H9 (cell line): ENCODE results near the gene CELF4. TPM values are rescaled to one million over a fixed set of nuclear protein-coding genes. Genes with fewer than 3 reads are reported as not detected.

Experiments used
- DNase-seq: peaks from one replicate; pipeline ENCODE4 v3.0.0-alpha.2; 2017
- H2AFZ ChIP-seq: one replicate; pipeline ENCODE4 v1.6.1; 2013; ENCODE audit warnings: mild to moderate bottlenecking, low read length, control low read depth, moderate library complexity
- H2AK5ac ChIP-seq: 2 replicates; pipeline ENCODE4 v1.6.1; 2013; ENCODE audit warnings: low read length, control low read depth, mixed read lengths; ENCODE audit not compliant: insufficient read length
- H2BK120ac ChIP-seq: one replicate; pipeline ENCODE4 v1.6.1; 2013; ENCODE audit warnings: low read depth, mild to moderate bottlenecking, low read length, control low read depth, inconsistent platforms; ENCODE audit not compliant: poor library complexity, severe bottlenecking
- H2BK12ac ChIP-seq: 2 replicates; pipeline ENCODE4 v1.6.1; 2013; ENCODE audit warnings: low read length, control low read depth, mixed read lengths, low read depth; ENCODE audit not compliant: insufficient read length
- H2BK15ac ChIP-seq: 2 replicates; pipeline ENCODE4 v1.6.1; 2013; ENCODE audit warnings: low read depth, low read length, control low read depth
- H2BK20ac ChIP-seq: one replicate; pipeline ENCODE4 v1.6.1; 2013; ENCODE audit warnings: low read depth, mild to moderate bottlenecking, low read length, control low read depth, inconsistent platforms; ENCODE audit not compliant: poor library complexity, severe bottlenecking
- H2BK5ac ChIP-seq: 2 replicates; pipeline ENCODE4 v1.6.1; 2013; ENCODE audit warnings: low read length, control low read depth, mixed read lengths; ENCODE audit not compliant: insufficient read length
- H3K14ac ChIP-seq: 2 replicates; pipeline ENCODE4 v1.6.1; 2013; ENCODE audit warnings: low read length, control low read depth; ENCODE audit not compliant: insufficient read depth
- H3K18ac ChIP-seq: 2 replicates; pipeline ENCODE4 v1.6.1; 2013; ENCODE audit warnings: low read depth, mild to moderate bottlenecking, mixed read lengths, low read length, control low read depth; ENCODE audit not compliant: insufficient read length
- H3K23ac ChIP-seq: 2 replicates; pipeline ENCODE4 v1.6.1; 2013; ENCODE audit warnings: low read length, control low read depth, mixed read lengths, low read depth; ENCODE audit not compliant: insufficient read length
- H3K23me2 ChIP-seq: 2 replicates; pipeline ENCODE4 v1.6.1; 2013; ENCODE audit warnings: low read depth, mild to moderate bottlenecking, mixed read lengths, low read length, control low read depth; ENCODE audit not compliant: insufficient read length, poor library complexity, severe bottlenecking
- H3K27ac ChIP-seq: 2 replicates; pipeline ENCODE4 v1.5.1; 2013; ENCODE audit warnings: low read length, control low read depth, mixed read lengths, low read depth; ENCODE audit not compliant: insufficient read length
- H3K27me3 ChIP-seq: 2 replicates; pipeline ENCODE4 v1.6.1; 2013; ENCODE audit warnings: low read length, control low read depth, inconsistent platforms; ENCODE audit not compliant: insufficient read depth
- H3K4ac ChIP-seq: 2 replicates; pipeline ENCODE4 v1.6.1; 2013; ENCODE audit warnings: low read depth, mild to moderate bottlenecking, control low read depth, inconsistent platforms, low read length, moderate library complexity
- H3K4me1 ChIP-seq: 2 replicates; pipeline ENCODE4 v1.6.1; 2013; ENCODE audit warnings: low read length, control low read depth, inconsistent platforms; ENCODE audit not compliant: insufficient read depth
- H3K4me2 ChIP-seq: 2 replicates; pipeline ENCODE4 v1.6.1; 2013; ENCODE audit warnings: low read length, control low read depth, mixed read lengths; ENCODE audit not compliant: insufficient read length, insufficient read depth
- H3K56ac ChIP-seq: 2 replicates; pipeline ENCODE4 v1.6.1; 2013; ENCODE audit warnings: low read depth, mild to moderate bottlenecking, mixed read lengths, low read length, control low read depth; ENCODE audit not compliant: insufficient read length
- H3K79me1 ChIP-seq: 2 replicates; pipeline ENCODE4 v1.6.1; 2013; ENCODE audit warnings: low read depth, mild to moderate bottlenecking, moderate library complexity, low read length, control low read depth, inconsistent platforms; ENCODE audit not compliant: insufficient read depth, poor library complexity, severe bottlenecking
- H3K79me2 ChIP-seq: 2 replicates; pipeline ENCODE4 v1.6.1; 2013; ENCODE audit warnings: low read length, control low read depth, inconsistent platforms; ENCODE audit not compliant: insufficient read depth
- H3K9ac ChIP-seq: 2 replicates; pipeline ENCODE4 v1.6.1; 2013; ENCODE audit warnings: low read length, control low read depth, mixed read lengths; ENCODE audit not compliant: insufficient read length; ENCODE audit errors: extremely low read depth
- H3K9me3 ChIP-seq: one replicate; pipeline ENCODE4 v1.6.1; 2013; ENCODE audit warnings: low read depth, low read length, inconsistent platforms; ENCODE audit not compliant: control insufficient read depth
- H3T11ph ChIP-seq: one replicate; pipeline ENCODE4 v1.6.1; 2013; ENCODE audit warnings: mild to moderate bottlenecking, low read length, control low read depth, inconsistent platforms
- H4K20me1 ChIP-seq: one replicate; pipeline ENCODE4 v1.6.1; 2013; ENCODE audit not compliant: control insufficient read depth, insufficient read length, insufficient read depth
- H4K5ac ChIP-seq: 2 replicates; pipeline ENCODE4 v1.6.1; 2013; ENCODE audit warnings: low read depth, mild to moderate bottlenecking, mixed read lengths, low read length, control low read depth; ENCODE audit not compliant: insufficient read length
- H4K8ac ChIP-seq: replicated peaks from 2 replicates; pipeline ENCODE4 v1.6.1; 2013; ENCODE audit warnings: low read length, control low read depth, mixed read lengths, low read depth; ENCODE audit not compliant: insufficient read length
- H4K91ac ChIP-seq: 2 replicates; pipeline ENCODE4 v1.6.1; 2013; ENCODE audit warnings: low read depth, mild to moderate bottlenecking, moderate library complexity, mixed read lengths, low read length, control low read depth; ENCODE audit not compliant: insufficient read length
- H3K27ac Mint-ChIP-seq, 3 experiments: 2 replicates in 2 of 3; 3 replicates in 1 of 3; pipeline ENCODE4 v1.8.0; 2020 to 2021; ENCODE audit warnings: mixed read lengths in 3 of 3, mild to moderate bottlenecking in 1 of 3, moderate library complexity in 1 of 3
- H3K27me3 Mint-ChIP-seq: 2 replicates; pipeline ENCODE4 v1.8.0; 2021; ENCODE audit warnings: low read depth, mild to moderate bottlenecking, moderate library complexity, mixed read lengths
- H3K36me3 Mint-ChIP-seq, 3 experiments: 2 replicates in 2 of 3; 3 replicates in 1 of 3; pipeline ENCODE4 v1.8.0; 2020 to 2021; ENCODE audit warnings: low read depth in 3 of 3, mixed read lengths in 3 of 3; ENCODE audit not compliant: insufficient read depth in 1 of 3
- H3K4me1 Mint-ChIP-seq, 2 experiments: 2 replicates each; pipeline ENCODE4 v1.8.0; 2020; ENCODE audit warnings: mixed read lengths in 2 of 2
- H3K4me3 Mint-ChIP-seq, 2 experiments: 2 replicates in 1 of 2; 3 replicates in 1 of 2; pipeline ENCODE4 v1.8.0; 2020 to 2021; ENCODE audit warnings: mild to moderate bottlenecking in 2 of 2, mixed read lengths in 2 of 2, moderate library complexity in 1 of 2
- H3K9me3 Mint-ChIP-seq, 2 experiments: 2 replicates in 1 of 2; 3 replicates in 1 of 2; pipeline ENCODE4 v1.8.0; 2020; ENCODE audit warnings: mild to moderate bottlenecking in 2 of 2, mixed read lengths in 2 of 2, moderate library complexity in 1 of 2
- WGBS: extraction: QIAGEN DNeasy Blood & Tissue Kit; methylation state at CpG from one replicate; pipeline ENCODE4 v1.1.7; 2013; ENCODE audit warnings: missing lambda C conversion rate, low lambda C conversion rate, mixed read lengths; ENCODE audit not compliant: insufficient read length; ENCODE audit errors: extremely low coverage; 5-methylcytosine and 5-hydroxymethylcytosine counted together
- total RNA-seq: library from RNA; stranded (reverse); gene quantifications from 2 replicates; pipeline ENCODE4 v1.2.1, GENCODE V29; 2021
- TF ChIP-seq, protein P1 (sequence below): fragments of 200-600 bp; sonication (generic); conservative IDR thresholded peaks from 3 replicates; pipeline ENCODE4 v1.8.0; 2021; ENCODE audit warnings: antibody characterized with exemption, mild to moderate bottlenecking

Gene CELF4
- total RNA-seq, 1 experiment from 2014 or later: 1.1 TPM

GRCh38 chr18:37482433-37482832, 83.2 kb downstream of the CELF4 start:
- H2BK15ac ChIP-seq: no peak overlapping the region
- H3K27me3 Mint-ChIP-seq: peaks cover 28% of the 10 kb centered on the region
- no CpG with 5 or more reads among the region's 3 CpGs for WGBS

More at GRCh38 chr18:37482433-37482832, 83.2 kb downstream of the CELF4 start:
- Histone ChIP-seq H2AFZ (no peak overlapping the region), H3K79me2 (no peaks in the 10 kb centered on the region), H2BK5ac (no peak overlapping the region), H3K27ac (no peak overlapping the region), H3K79me1 (no peaks in the 10 kb centered on the region), H3K56ac (no peak overlapping the region), H3K23me2 (peaks cover 6% of the 10 kb centered on the region), H3K9ac (no peak overlapping the region), H2AK5ac (no peak overlapping the region), H4K20me1 (no peaks in the 10 kb centered on the region), H2BK12ac (no peak overlapping the region), H4K5ac (no peak overlapping the region), H4K8ac (no peak overlapping the region), H3T11ph (no peak overlapping the region), H3K27me3 (peaks cover 6% of the 10 kb centered on the region; the same call in 1 of the 2 replicates), H2BK20ac (no peak overlapping the region), H3K4ac (no peak overlapping the region), H4K91ac (no peak overlapping the region), H2BK120ac (no peak overlapping the region), H3K4me2 (no peak overlapping the region), H3K9me3 (no peaks in the 10 kb centered on the region), H3K4me1 (peaks cover 5% of the 10 kb centered on the region; the same call in 1 of the 2 replicates), H3K18ac (no peak overlapping the region), H3K23ac (no peak overlapping the region), H3K14ac (no peak overlapping the region)
- H3K4me1 Mint-ChIP-seq: peaks cover 52 to 57% of the 10 kb centered on the region in 2 experiments
- no peaks in the 10 kb centered on the region; a peak in 2 of 5 replicates for H3K9me3 Mint-ChIP-seq
- H3K27ac Mint-ChIP-seq: no peak overlapping the region
- no peak for DNase-seq
- TF ChIP-seq, protein P1, sequence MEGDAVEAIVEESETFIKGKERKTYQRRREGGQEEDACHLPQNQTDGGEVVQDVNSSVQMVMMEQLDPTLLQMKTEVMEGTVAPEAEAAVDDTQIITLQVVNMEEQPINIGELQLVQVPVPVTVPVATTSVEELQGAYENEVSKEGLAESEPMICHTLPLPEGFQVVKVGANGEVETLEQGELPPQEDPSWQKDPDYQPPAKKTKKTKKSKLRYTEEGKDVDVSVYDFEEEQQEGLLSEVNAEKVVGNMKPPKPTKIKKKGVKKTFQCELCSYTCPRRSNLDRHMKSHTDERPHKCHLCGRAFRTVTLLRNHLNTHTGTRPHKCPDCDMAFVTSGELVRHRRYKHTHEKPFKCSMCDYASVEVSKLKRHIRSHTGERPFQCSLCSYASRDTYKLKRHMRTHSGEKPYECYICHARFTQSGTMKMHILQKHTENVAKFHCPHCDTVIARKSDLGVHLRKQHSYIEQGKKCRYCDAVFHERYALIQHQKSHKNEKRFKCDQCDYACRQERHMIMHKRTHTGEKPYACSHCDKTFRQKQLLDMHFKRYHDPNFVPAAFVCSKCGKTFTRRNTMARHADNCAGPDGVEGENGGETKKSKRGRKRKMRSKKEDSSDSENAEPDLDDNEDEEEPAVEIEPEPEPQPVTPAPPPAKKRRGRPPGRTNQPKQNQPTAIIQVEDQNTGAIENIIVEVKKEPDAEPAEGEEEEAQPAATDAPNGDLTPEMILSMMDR: no peak
- H3K4me3 Mint-ChIP-seq: no peak overlapping the region
- no peaks in the 10 kb centered on the region; a peak in 1 of 7 replicates for H3K36me3 Mint-ChIP-seq
